Stimulated activated CD4-positive, alpha-beta T cell treated with anti-CD3 and anti-CD28 coated beads, Interleukin-4, amount 100 ng/mL, for 24 hours (primary cell): Measurements from ENCODE around the gene SPATA6L.
A peak's percentile ranks its signal among the peaks of the same experiment; 100 is the strongest.
"Not testable (repeated sequence)": the region's sequence is repeated elsewhere in the genome, so short reads cannot be mapped to it uniquely, and the experiment has no call there.

Experiments
- DNase-seq: peaks from one replicate; pipeline ENCODE4 v3.0.0-alpha.2; 2020

SPATA6L gene

GRCh38 chr9:4622016-4622415 lies 44.3 kb downstream of the SPATA6L start:
- no peak for DNase-seq

GRCh38 chr9:4620881-4621555 lies 45.3 kb downstream of the SPATA6L start:
- no peak for DNase-seq

GRCh38 chr9:4620057-4620765 lies 46.1 kb downstream of the SPATA6L start:
- DNase-seq = no peak

GRCh38 chr9:4618700-4619099 lies 47.6 kb downstream of the SPATA6L start:
- no peak for DNase-seq

GRCh38 chr9:4617752-4618151 lies 48.5 kb downstream of the SPATA6L start:
- no peak for DNase-seq

- no peak for DNase-seq
Observed at GRCh38 chr9:4615778-4616177, 50.5 kb downstream of the SPATA6L start.

GRCh38 chr9:4615251-4615650 lies 51.0 kb downstream of the SPATA6L start:
- DNase-seq = no peak

GRCh38 chr9:4614627-4615026 lies 51.7 kb downstream of the SPATA6L start:
- no peak for DNase-seq

GRCh38 chr9:4606033-4606432 lies 60.2 kb downstream of the SPATA6L start:
- DNase-seq = not testable (repeated sequence)

GRCh38 chr9:4604678-4605095 lies 61.6 kb downstream of the SPATA6L start:
- DNase-seq = peak; percentile 74

- no peak for DNase-seq
Observed at GRCh38 chr9:4603830-4604229, 62.5 kb downstream of the SPATA6L start.

- no peak for DNase-seq
Observed at GRCh38 chr9:4600368-4600767, 65.9 kb downstream of the SPATA6L start.

GRCh38 chr9:4596165-4596922 lies 69.9 kb downstream of the SPATA6L start:
- DNase-seq = peak; percentile 42

GRCh38 chr9:4594994-4595393 lies 71.3 kb downstream of the SPATA6L start:
- DNase-seq = no peak

- no peak for DNase-seq
Observed at GRCh38 chr9:4594545-4594944, 71.7 kb downstream of the SPATA6L start.

GRCh38 chr9:4592886-4593285 lies 73.4 kb downstream of the SPATA6L start:
- no peak for DNase-seq

- DNase-seq = no peak
Observed at GRCh38 chr9:4592295-4592694, 74.0 kb downstream of the SPATA6L start.

- DNase-seq = no peak
Observed at GRCh38 chr9:4591123-4591500, 75.2 kb downstream of the SPATA6L start.

GRCh38 chr9:4590430-4591122 lies 75.7 kb downstream of the SPATA6L start:
- no peak for DNase-seq

- DNase-seq = no peak
Observed at GRCh38 chr9:4588721-4589120, 77.6 kb downstream of the SPATA6L start.

GRCh38 chr9:4585135-4585534 lies 81.1 kb downstream of the SPATA6L start:
- DNase-seq = no peak

- no peak for DNase-seq
Observed at GRCh38 chr9:4584636-4585035, 81.6 kb downstream of the SPATA6L start.

- DNase-seq = no peak
Observed at GRCh38 chr9:4583001-4583400, 83.3 kb downstream of the SPATA6L start.
